ENCODE results near the gene ADAM20.

GRCh38 chr14:70538087-70538486 is 3.3 kb upstream of the ADAM20 start:
- TF ChIP-seq, protein P1, sequence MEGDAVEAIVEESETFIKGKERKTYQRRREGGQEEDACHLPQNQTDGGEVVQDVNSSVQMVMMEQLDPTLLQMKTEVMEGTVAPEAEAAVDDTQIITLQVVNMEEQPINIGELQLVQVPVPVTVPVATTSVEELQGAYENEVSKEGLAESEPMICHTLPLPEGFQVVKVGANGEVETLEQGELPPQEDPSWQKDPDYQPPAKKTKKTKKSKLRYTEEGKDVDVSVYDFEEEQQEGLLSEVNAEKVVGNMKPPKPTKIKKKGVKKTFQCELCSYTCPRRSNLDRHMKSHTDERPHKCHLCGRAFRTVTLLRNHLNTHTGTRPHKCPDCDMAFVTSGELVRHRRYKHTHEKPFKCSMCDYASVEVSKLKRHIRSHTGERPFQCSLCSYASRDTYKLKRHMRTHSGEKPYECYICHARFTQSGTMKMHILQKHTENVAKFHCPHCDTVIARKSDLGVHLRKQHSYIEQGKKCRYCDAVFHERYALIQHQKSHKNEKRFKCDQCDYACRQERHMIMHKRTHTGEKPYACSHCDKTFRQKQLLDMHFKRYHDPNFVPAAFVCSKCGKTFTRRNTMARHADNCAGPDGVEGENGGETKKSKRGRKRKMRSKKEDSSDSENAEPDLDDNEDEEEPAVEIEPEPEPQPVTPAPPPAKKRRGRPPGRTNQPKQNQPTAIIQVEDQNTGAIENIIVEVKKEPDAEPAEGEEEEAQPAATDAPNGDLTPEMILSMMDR (conservative IDR thresholded peaks at IDR 0.05 in 1 of 2, IDR thresholded peaks at IDR 0.05 in 1 of 2; ENCODE audit: low read depth in 1 of 2, low read length in 2 of 2), result no peak
- no peak for TF ChIP-seq EZH2 (IDR thresholded peaks at IDR 0.05; ENCODE audit: low read length, missing control alignments)

Data from fibroblast of lung (primary cell).